Loucy (cell line): ENCODE data around the gene ETS1.

Source experiments
- CTCF ChIP-seq: fragments of 200-600 bp; sonication (generic); conservative IDR thresholded peaks from 2 replicates; pipeline ENCODE4 v1.5.1; 2014; ENCODE audit warnings: mild to moderate bottlenecking, antibody characterized with exemption, low read length
- EZH2phosphoT487 ChIP-seq: fragments of 200-600 bp; IDR thresholded peaks from 2 replicates; pipeline ENCODE4 v1.6.1; 2018; ENCODE audit warnings: antibody characterized with exemption, mild to moderate bottlenecking, moderate library complexity, borderline replicate concordance

GRCh38 chr11:128609785-128610184, 22.4 kb upstream of the ETS1 start:
- TF ChIP-seq CTCF = no peak
- no peak for TF ChIP-seq EZH2phosphoT487
